SK-N-SH (cell line): ENCODE measurements around the gene C10orf143. TPM values are rescaled to one million over a fixed set of nuclear protein-coding genes. Genes with fewer than 3 reads are reported as not detected.

Experiments used
- CTCF ChIA-PET: fragments of 300-600, 350-600 bp; formaldehyde crosslinking; extraction: SDS; loops from one replicate; lab custom pipeline; 2021; lab: Yijun Ruan, JAX
- POLR2A ChIA-PET: fragments of 350-600 bp; sonication (Branson Sonifier 250); formaldehyde crosslinking; extraction: SDS; loops from one replicate; lab custom pipeline; 2020; ENCODE audit warnings: antibody characterized with exemption, inconsistent platforms; lab: Yijun Ruan, JAX
- DNase-seq: peaks from one replicate; pipeline ENCODE4 v3.0.0; 2012
- H2AFZ ChIP-seq: fragments of 200-600 bp; sonication (generic); 2 replicates; pipeline ENCODE4 v1.8.1; 2016; ENCODE audit warnings: antibody characterized with exemption, mild to moderate bottlenecking, low read depth
- H3F3A ChIP-seq: fragments of 200-600 bp; sonication (generic); replicated peaks from 2 replicates; pipeline ENCODE3; 2016; ENCODE audit warnings: antibody characterized with exemption, mild to moderate bottlenecking; ENCODE audit not compliant: insufficient read depth
- H3K27ac ChIP-seq, 2 experiments: fragments of 200-500 bp in 1 of 2; fragments of 200-600 bp in 1 of 2; sonication (Bioruptor generic) in 1 of 2; sonication (generic), shearing (Covaris generic) in 1 of 2; 2 replicates each; pipeline versions ENCODE4 v1.5.1 to v1.6.1; 2014 to 2016; ENCODE audit warnings: low read depth in 2 of 2, inconsistent platforms in 1 of 2, low read length in 1 of 2, mild to moderate bottlenecking in 1 of 2, mixed read lengths in 1 of 2
- H3K27me3 ChIP-seq: fragments of 200-600 bp; sonication (generic), shearing (Covaris generic); 2 replicates; pipeline ENCODE4 v1.6.1; 2016; ENCODE audit warnings: mixed run types; ENCODE audit not compliant: insufficient read depth
- H3K36me3 ChIP-seq, 2 experiments: fragments of 200-500 bp in 1 of 2; fragments of 200-600 bp in 1 of 2; sonication (Bioruptor generic) in 1 of 2; sonication (generic) in 1 of 2; replicated peaks in 1 of 2; 2 replicates each; pipeline versions ENCODE3 to v1.5.1; 2014 to 2016; ENCODE audit warnings: low read length in 1 of 2, mild to moderate bottlenecking in 1 of 2; ENCODE audit not compliant: insufficient read depth in 2 of 2, control insufficient read depth in 1 of 2
- H3K4me1 ChIP-seq, 2 experiments: fragments of 200-500 bp in 1 of 2; fragments of 200-600 bp in 1 of 2; sonication (Bioruptor generic) in 1 of 2; sonication (generic), shearing (Covaris generic) in 1 of 2; 2 replicates each; pipeline versions ENCODE4 v1.5.1 to v1.6.1; 2014 to 2016; ENCODE audit warnings: low read depth in 1 of 2, low read length in 1 of 2, mixed run types in 1 of 2; ENCODE audit not compliant: insufficient read depth in 2 of 2, control insufficient read depth in 1 of 2
- H3K4me2 ChIP-seq: fragments of 200-600 bp; sonication (generic), shearing (Covaris generic); 2 replicates; pipeline ENCODE4 v1.6.1; 2017; ENCODE audit warnings: mixed run types
- H3K4me3 ChIP-seq, 2 experiments: fragments of 200-500 bp in 1 of 2; fragments of 200-600 bp in 1 of 2; sonication (Bioruptor generic) in 1 of 2; sonication (generic), shearing (Covaris generic) in 1 of 2; 2 replicates each; pipeline versions ENCODE4 v1.5.1 to v1.8.1; 2014 to 2016; ENCODE audit warnings: low read depth in 2 of 2, inconsistent platforms in 1 of 2, low read length in 1 of 2, mild to moderate bottlenecking in 1 of 2, mixed read lengths in 1 of 2, moderate library complexity in 1 of 2
- H3K79me2 ChIP-seq: fragments of 200-600 bp; sonication (generic); 2 replicates; pipeline ENCODE4 v1.8.1; 2017; ENCODE audit warnings: mild to moderate bottlenecking; ENCODE audit not compliant: insufficient read depth
- H3K9ac ChIP-seq: fragments of 200-600 bp; sonication (generic); 2 replicates; pipeline ENCODE4 v1.6.1; 2017; ENCODE audit warnings: mixed run types
- H3K9me2 ChIP-seq: fragments of 200-600 bp; sonication (generic); 2 replicates; pipeline ENCODE4 v1.6.1; 2017; ENCODE audit warnings: mixed run types
- H3K9me3 ChIP-seq: fragments of 200-600 bp; sonication (generic); 2 replicates; pipeline ENCODE4 v1.6.1; 2017; ENCODE audit warnings: mixed run types, mild to moderate bottlenecking, moderate library complexity
- H4K20me1 ChIP-seq: fragments of 200-600 bp; sonication (generic); 2 replicates; pipeline ENCODE4 v1.6.1; 2017; ENCODE audit warnings: mild to moderate bottlenecking, mixed run types; ENCODE audit not compliant: insufficient read depth
- FOXM1 ChIP-seq: IDR thresholded peaks from 2 replicates; pipeline ENCODE4 v1.4.0; 2012; ENCODE audit warnings: low read depth, mild to moderate bottlenecking
- IRF3 ChIP-seq: fragments of 150-350 bp; IDR thresholded peaks from 2 replicates; pipeline ENCODE4 v1.6.1; 2016; ENCODE audit warnings: mild to moderate bottlenecking, low read depth, low read length
- JUND ChIP-seq: IDR thresholded peaks from 2 replicates; pipeline ENCODE4 v1.4.0; 2012
- MXI1 ChIP-seq: IDR thresholded peaks from 2 replicates; pipeline ENCODE4 v1.6.1; 2012; ENCODE audit warnings: mild to moderate bottlenecking, low read depth, low read length, improper control_type of control experiment
- NRF1 ChIP-seq: IDR thresholded peaks from 2 replicates; pipeline ENCODE4 v1.6.1; 2012; ENCODE audit warnings: low read depth, mild to moderate bottlenecking, low read length
- RAD21 ChIP-seq: IDR thresholded peaks from 2 replicates; pipeline ENCODE4 v1.6.1; 2012; ENCODE audit warnings: mild to moderate bottlenecking, low read length
- REST ChIP-seq: IDR thresholded peaks from 2 replicates; pipeline ENCODE4 v1.6.1; 2012; ENCODE audit warnings: mild to moderate bottlenecking, low read depth, low read length, moderate library complexity
- SIN3A ChIP-seq: IDR thresholded peaks from 2 replicates; pipeline ENCODE4 v1.6.1; 2012; ENCODE audit warnings: low read depth, mild to moderate bottlenecking, low read length, moderate library complexity, borderline replicate concordance
- WGBS: methylation state at CpG from one replicate; pipeline ENCODE4 v1.1.6; 2017; ENCODE audit warnings: low lambda C conversion rate; 5-methylcytosine and 5-hydroxymethylcytosine counted together
- polyA plus RNA-seq, 3 experiments: library from polyadenylated mRNA; depleted of rRNA; stranded (reverse); fragments of >200 nt; gene quantifications; 2 replicates each; pipeline ENCODE4 v1.2.3, GENCODE V29; 2012
- TF ChIP-seq, protein P1 (sequence below): fragments of 150-350 bp; IDR thresholded peaks from 2 replicates; pipeline ENCODE4 v1.6.1; 2017; ENCODE audit warnings: antibody characterized with exemption, low read length, low read depth, borderline replicate concordance
- TF ChIP-seq, protein P2 (sequence below): IDR thresholded peaks from 2 replicates; pipeline ENCODE4 v1.4.0; 2012; ENCODE audit warnings: low read depth, borderline replicate concordance
- TF ChIP-seq, protein P3 (sequence below): IDR thresholded peaks from 2 replicates; pipeline ENCODE4 v1.4.0; 2012; ENCODE audit warnings: low read depth

The C10orf143 gene
- polyA plus RNA-seq, 1 of the 3 experiments (the other 2 are of a cell fraction) = 2.2 TPM

DNA sequence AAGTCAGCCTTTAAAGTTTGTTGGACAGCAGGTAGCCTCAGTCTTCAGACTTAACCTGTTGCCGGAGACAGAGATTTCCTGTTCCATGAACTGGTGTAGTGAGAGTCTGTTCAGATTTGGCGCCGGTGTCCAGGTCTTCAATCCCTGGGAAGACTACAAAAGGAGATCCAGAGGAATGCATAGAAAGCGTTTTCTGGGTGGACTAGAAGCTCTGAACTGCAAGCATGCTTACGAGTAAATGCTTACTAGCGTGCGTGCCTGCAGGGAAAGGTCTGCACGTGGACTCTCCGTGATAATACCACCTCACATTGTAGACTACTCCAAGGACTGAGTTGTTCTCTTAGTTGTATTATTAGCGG, 26.4 kb upstream of the C10orf143 start:
- no peaks in the 10 kb centered on the region for H3K9me2 ChIP-seq

GRCh38 chr10:130136226-130137089, 25.8 kb upstream of the C10orf143 start, which contains the start of gene GLRX3:
Gene GLRX3, plus strand, starts transcription at chr10:130136391. Its CDS starts 30 bp downstream, at chr10:130136421.
- Histone ChIP-seq H4K20me1 (peaks cover 46% of the 10 kb centered on the region), H3K9me3 (no peaks in the 10 kb centered on the region), H3F3A (peaks cover 3% of the 10 kb centered on the region), H3K27ac (peak within 1 kb of the TSS; percentile 66 to 72), H3K4me3 (peak within 1 kb of the TSS; percentile 80 to 81), H2AFZ (peak within 1 kb of the TSS; percentile 95), H3K4me2 (peak within 1 kb of the TSS; percentile 98), H3K9me2 (no peaks in the 10 kb centered on the region), H3K79me2 (peaks cover 49% of the 10 kb centered on the region), H3K9ac (peak within 1 kb of the TSS; percentile 86), H3K36me3 (peaks cover 0 to 11% of the 10 kb centered on the region in 2 experiments), H3K4me1 (peaks cover 9 to 16% of the 10 kb centered on the region in 2 experiments; a peak in 1 of 4 replicates), H3K27me3 (no peaks in the 10 kb centered on the region)
- peak; percentile 98 for DNase-seq
- 0% methylated on average over 7 of the region's 96 CpGs for WGBS
- ChIA-PET CTCF (interaction anchor here (0.6 to 3.5 kb wide), 3 partner anchors 9 to 26 kb away, joined by 3 to 17 read pairs (median 14); partner anchors contain the start of gene C10orf143), POLR2A (interaction anchor here (0.5 to 3.6 kb wide), 3 partner anchors 9 to 1463 kb away, joined by 3 to 49 read pairs (median 5); partner anchors contain the start of gene C10orf143)
- TF ChIP-seq, protein P1, sequence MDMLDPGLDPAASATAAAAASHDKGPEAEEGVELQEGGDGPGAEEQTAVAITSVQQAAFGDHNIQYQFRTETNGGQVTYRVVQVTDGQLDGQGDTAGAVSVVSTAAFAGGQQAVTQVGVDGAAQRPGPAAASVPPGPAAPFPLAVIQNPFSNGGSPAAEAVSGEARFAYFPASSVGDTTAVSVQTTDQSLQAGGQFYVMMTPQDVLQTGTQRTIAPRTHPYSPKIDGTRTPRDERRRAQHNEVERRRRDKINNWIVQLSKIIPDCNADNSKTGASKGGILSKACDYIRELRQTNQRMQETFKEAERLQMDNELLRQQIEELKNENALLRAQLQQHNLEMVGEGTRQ = no peak
- TF ChIP-seq, protein P2, sequence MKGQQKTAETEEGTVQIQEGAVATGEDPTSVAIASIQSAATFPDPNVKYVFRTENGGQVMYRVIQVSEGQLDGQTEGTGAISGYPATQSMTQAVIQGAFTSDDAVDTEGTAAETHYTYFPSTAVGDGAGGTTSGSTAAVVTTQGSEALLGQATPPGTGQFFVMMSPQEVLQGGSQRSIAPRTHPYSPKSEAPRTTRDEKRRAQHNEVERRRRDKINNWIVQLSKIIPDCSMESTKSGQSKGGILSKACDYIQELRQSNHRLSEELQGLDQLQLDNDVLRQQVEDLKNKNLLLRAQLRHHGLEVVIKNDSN = no peak
- TF ChIP-seq IRF3 (no peak), MXI1 (peak; percentile 74; the same call in 1 of the 2 replicates), JUND (no peak), SIN3A (peak; percentile 68; the same call in 1 of the 2 replicates), NRF1 (peak; percentile 79), RAD21 (no peak)
- TF ChIP-seq, protein P3, sequence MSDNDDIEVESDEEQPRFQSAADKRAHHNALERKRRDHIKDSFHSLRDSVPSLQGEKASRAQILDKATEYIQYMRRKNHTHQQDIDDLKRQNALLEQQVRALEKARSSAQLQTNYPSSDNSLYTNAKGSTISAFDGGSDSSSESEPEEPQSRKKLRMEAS = peak; percentile 66

More for the DNA sequence above, 26.4 kb upstream of the C10orf143 start:
- Histone ChIP-seq H3K9ac (peak overlapping the region; percentile 86), H3K27me3 (no peaks in the 10 kb centered on the region), H4K20me1 (peaks cover 52% of the 10 kb centered on the region), H3F3A (peaks cover 3% of the 10 kb centered on the region), H3K4me1 (peaks cover 9 to 16% of the 10 kb centered on the region in 2 experiments; a peak in 1 of 4 replicates), H3K9me3 (no peaks in the 10 kb centered on the region), H3K27ac (peak overlapping the region in 1 of 2 experiments; percentile 72; a peak in 3 of 4 replicates), H3K4me2 (peak overlapping the region; percentile 98), H3K4me3 (peak overlapping the region; percentile 80 to 81), H3K36me3 (peaks cover under 1 to 11% of the 10 kb centered on the region in 2 experiments), H2AFZ (0 out of 2 replicates have a peak overlapping the region, but pooled peaks have one; percentile 25), H3K79me2 (peaks cover 55% of the 10 kb centered on the region)
- peak; percentile 30 for DNase-seq
- CTCF ChIA-PET = interaction anchor here (2.1 to 3.5 kb wide), 2 partner anchors 9 to 27 kb away, joined by 14 to 17 read pairs; partner anchors contain the start of gene C10orf143
- TF ChIP-seq NRF1 (no peak), MXI1 (peak; percentile 68; the same call in 1 of the 2 replicates), FOXM1 (no peak), REST (no peak)
- 5% methylated on average over 10 of the region's 10 CpGs for WGBS
- POLR2A ChIA-PET = interaction anchor here (3.6 kb wide), 1 partner anchor 26 kb away, joined by 49 read pairs; the partner anchor contains the start of gene C10orf143
